G401.6 (cell line): ENCODE data around the gene SLC12A4.
"Not testable (repeated sequence)": the region's sequence is repeated elsewhere in the genome, so short reads cannot be mapped to it uniquely, and the experiment has no call there.

ENCODE experiments used
- FAIRE-seq: peaks from 2 replicates; lab custom pipeline; 2012; peaks lifted over from hg19 to GRCh38; lab: Jason Lieb, UNC

The SLC12A4 gene

GRCh38 chr16:67940446-67941089 is 27.9 kb downstream of the SLC12A4 start:
- FAIRE-seq: no peak

- FAIRE-seq: no peak
Measured at GRCh38 chr16:67939507-67940445, 28.7 kb downstream of the SLC12A4 start.

GRCh38 chr16:67937713-67938112 is 30.7 kb downstream of the SLC12A4 start:
- FAIRE-seq: not testable (repeated sequence)

- FAIRE-seq: no peak
Measured at GRCh38 chr16:67936880-67937605, 31.4 kb downstream of the SLC12A4 start.

GRCh38 chr16:67936124-67936879 is 32.1 kb downstream of the SLC12A4 start, which contains the start of gene PSMB10:
Gene PSMB10 (minus strand): TSS chr16:67936850. CDS start chr16:67936749, 101 bp downstream.
- FAIRE-seq: no peak

GRCh38 chr16:67935402-67936123 is 32.9 kb downstream of the SLC12A4 start:
- peak; percentile 98 for FAIRE-seq

GRCh38 chr16:67935101-67935401 is 33.4 kb downstream of the SLC12A4 start:
- no peak for FAIRE-seq

- no peak for FAIRE-seq
Measured at GRCh38 chr16:67934306-67935100, 33.9 kb downstream of the SLC12A4 start.

- FAIRE-seq: no peak
Measured at GRCh38 chr16:67933805-67934204, 34.6 kb downstream of the SLC12A4 start.

GRCh38 chr16:67932462-67932840 is 36.0 kb downstream of the SLC12A4 start:
- FAIRE-seq: no peak

GRCh38 chr16:67931712-67932461 is 36.5 kb downstream of the SLC12A4 start, which contains the start of gene CTRL:
Gene CTRL (minus strand): TSS chr16:67931862. CDS start chr16:67931852, 10 bp downstream.
- FAIRE-seq: no peak

GRCh38 chr16:67930678-67931211 is 37.7 kb downstream of the SLC12A4 start:
- no peak for FAIRE-seq

GRCh38 chr16:67930191-67930590 is 38.2 kb downstream of the SLC12A4 start:
- FAIRE-seq: no peak

- FAIRE-seq: no peak
Measured at GRCh38 chr16:67928561-67929364, 39.7 kb downstream of the SLC12A4 start.

GRCh38 chr16:67928147-67928546 is 40.3 kb downstream of the SLC12A4 start:
- no peak for FAIRE-seq

GRCh38 chr16:67927131-67927941 is 41.1 kb downstream of the SLC12A4 start:
- FAIRE-seq: no peak

GRCh38 chr16:67926181-67926750 is 42.2 kb downstream of the SLC12A4 start:
- no peak for FAIRE-seq
